ENCODE data around the gene MED17. TPM values are rescaled to one million over a fixed set of nuclear protein-coding genes. Genes with fewer than 3 reads are reported as not detected.
A peak's percentile ranks its signal among the peaks of the same experiment; 100 is the strongest.

The MED17 gene
- total and polyA plus RNA-seq, 4 donors: 9.2 to 56.8 (median 20.4) TPM

DNA sequence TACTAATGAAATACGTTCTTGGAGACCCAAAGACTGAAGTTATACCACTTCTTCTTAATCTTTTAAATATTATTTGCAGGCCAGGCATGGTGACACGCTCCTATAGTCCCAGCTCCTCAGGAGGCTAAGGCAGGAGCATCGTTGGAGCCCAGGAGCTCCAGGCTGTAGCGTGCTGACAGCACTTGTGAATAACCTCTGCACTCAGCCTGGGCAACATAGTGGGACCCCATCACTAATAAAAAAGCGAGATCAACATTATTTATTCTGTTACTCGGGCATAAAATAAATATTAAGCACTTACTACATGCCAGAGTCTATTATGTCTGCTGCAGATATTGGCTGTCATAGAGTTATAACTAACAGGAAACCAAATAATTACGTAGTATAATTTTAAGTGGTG, 720 bp upstream of the MED17 start:
- WGBS, 2 donors: 50 to 53% methylated on average over 7 of the region's 7 CpGs
- Histone ChIP-seq H3K4me1 (ENCODE audit: control insufficient read depth in 5 of 5, insufficient read depth in 5 of 5, low read length in 5 of 5) (peaks cover 8 to 25% (median 16%) of the 10 kb centered on the region in 5 donors), H3K9me3 (ENCODE audit: control insufficient read depth in 4 of 4, insufficient read depth in 3 of 4, low read length in 3 of 4) (no peaks in the 10 kb centered on the region), H3K27me3 (ENCODE audit: control insufficient read depth in 3 of 3, insufficient read depth in 3 of 3, low read length in 2 of 3) (no peaks in the 10 kb centered on the region), H3K9ac (ENCODE audit: insufficient read depth in 1 of 2, low read length in 2 of 2) (peak overlapping the region in 1 of 2 donors; percentile 75), H3K27ac (ENCODE audit: low read depth in 1 of 2, low read length in 1 of 2) (no peak overlapping the region), H3K4me3 (no peak overlapping the region), H3K36me3 (ENCODE audit: control insufficient read depth in 4 of 4, insufficient read depth in 4 of 4, low read length in 4 of 4) (peaks cover 0 to 5% (median 2%) of the 10 kb centered on the region in 4 donors)
- no peak for DNase-seq
- no peak for ATAC-seq (ENCODE audit: insufficient read depth, low FRiP score)
- no peak for TF ChIP-seq CTCF (IDR thresholded peaks at IDR 0.05; ENCODE audit: control extremely low read depth, extremely low read depth)

DNA sequence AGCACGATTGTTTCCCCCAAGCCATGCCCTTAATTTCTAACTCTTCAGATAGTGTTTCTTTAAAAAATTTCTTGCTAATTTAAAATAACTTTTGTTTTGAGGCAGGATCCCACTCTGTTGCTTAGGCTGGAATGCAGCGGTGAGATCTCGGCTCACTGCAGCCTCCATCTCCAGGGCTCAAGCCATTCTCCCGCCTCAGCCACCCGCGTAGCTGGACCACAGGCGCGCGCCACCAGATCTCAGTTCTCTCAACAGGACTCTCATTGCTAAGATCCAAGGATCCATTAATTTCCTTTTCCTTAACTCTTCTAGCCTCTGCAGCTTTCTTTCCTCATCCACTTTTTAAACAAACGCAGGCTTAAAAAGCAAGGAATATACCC, 327 bp upstream of the MED17 start:
- ATAC-seq (ENCODE audit: insufficient read depth, low FRiP score): peak; percentile 24
- Histone ChIP-seq H3K27me3 (ENCODE audit: control insufficient read depth in 3 of 3, insufficient read depth in 3 of 3, low read length in 2 of 3) (no peaks in the 10 kb centered on the region), H3K36me3 (ENCODE audit: control insufficient read depth in 4 of 4, insufficient read depth in 4 of 4, low read length in 4 of 4) (peaks cover 0 to 6% (median 3%) of the 10 kb centered on the region in 4 donors), H3K9ac (ENCODE audit: insufficient read depth in 1 of 2, low read length in 2 of 2) (peak overlapping the region in 1 of 2 donors; percentile 75), H3K4me1 (ENCODE audit: control insufficient read depth in 5 of 5, insufficient read depth in 5 of 5, low read length in 5 of 5) (peaks cover 8 to 25% (median 16%) of the 10 kb centered on the region in 5 donors), H3K4me3 (peak overlapping the region; percentile 96), H3K27ac (ENCODE audit: low read depth in 1 of 2, low read length in 1 of 2) (no peak overlapping the region), H3K9me3 (ENCODE audit: control insufficient read depth in 4 of 4, insufficient read depth in 3 of 4, low read length in 3 of 4) (no peaks in the 10 kb centered on the region)
- DNase-seq: no peak
- WGBS, 2 donors: 0% methylated on average over 10 of the region's 10 CpGs
- no peak for TF ChIP-seq CTCF (IDR thresholded peaks at IDR 0.05; ENCODE audit: control extremely low read depth, extremely low read depth)

- Histone ChIP-seq H3K9me3 (ENCODE audit: control insufficient read depth in 4 of 4, insufficient read depth in 3 of 4, low read length in 3 of 4) (no peaks in the 10 kb centered on the region), H3K27me3 (ENCODE audit: control insufficient read depth in 3 of 3, insufficient read depth in 3 of 3, low read length in 2 of 3) (no peaks in the 10 kb centered on the region), H3K36me3 (ENCODE audit: control insufficient read depth in 4 of 4, insufficient read depth in 4 of 4, low read length in 4 of 4) (peaks cover 2 to 17% (median 9%) of the 10 kb centered on the region in 4 donors), H3K9ac (ENCODE audit: insufficient read depth in 1 of 2, low read length in 2 of 2) (peak overlapping the region; percentile 96 to 98), H3K27ac (ENCODE audit: low read depth in 1 of 2, low read length in 1 of 2) (peak overlapping the region; percentile 94 to 96), H3K4me3 (peak overlapping the region; percentile 96), H3K4me1 (ENCODE audit: control insufficient read depth in 5 of 5, insufficient read depth in 5 of 5, low read length in 5 of 5) (peaks cover 8 to 25% (median 16%) of the 10 kb centered on the region in 5 donors)
- 1% methylated on average over 13 of the region's 13 CpGs for WGBS, 2 donors
- TF ChIP-seq CTCF (IDR thresholded peaks at IDR 0.05; ENCODE audit: control extremely low read depth, extremely low read depth): no peak
- DNase-seq (peak in 1 of 3 donors; percentile 40), ATAC-seq (ENCODE audit: insufficient read depth, low FRiP score) (peak; percentile 0)
These were observed 866 bp downstream of the MED17 start for GRCh38 chr11:93784935-93785360.

GRCh38 chr11:93791493-93791892, 7.4 kb downstream of the MED17 start:
- H3K4me1 ChIP-seq (ENCODE audit: control insufficient read depth in 5 of 5, insufficient read depth in 5 of 5, low read length in 5 of 5): peaks cover 2 to 9% (median 5%) of the 10 kb centered on the region in 5 donors
- H3K27me3 ChIP-seq (ENCODE audit: control insufficient read depth in 3 of 3, insufficient read depth in 3 of 3, low read length in 2 of 3): no peaks in the 10 kb centered on the region
- no peak for TF ChIP-seq CTCF (IDR thresholded peaks at IDR 0.05; ENCODE audit: control extremely low read depth, extremely low read depth)
- 78% methylated on average over 5 of the region's 5 CpGs for WGBS, 2 donors
- no peak overlapping the region for H3K9ac ChIP-seq (ENCODE audit: insufficient read depth in 1 of 2, low read length in 2 of 2)
- no peak overlapping the region for H3K27ac ChIP-seq (ENCODE audit: low read depth in 1 of 2, low read length in 1 of 2)
- ATAC-seq (ENCODE audit: insufficient read depth, low FRiP score) (no peak), DNase-seq (no peak)
- H3K36me3 ChIP-seq (ENCODE audit: control insufficient read depth in 4 of 4, insufficient read depth in 4 of 4, low read length in 4 of 4): peaks cover 19 to 57% (median 28%) of the 10 kb centered on the region in 4 donors
- H3K4me3 ChIP-seq: no peak overlapping the region
- no peaks in the 10 kb centered on the region for H3K9me3 ChIP-seq (ENCODE audit: control insufficient read depth in 4 of 4, insufficient read depth in 3 of 4, low read length in 3 of 4)

All from lung (tissue), 12 donors.